Neural progenitor cell (in vitro differentiated cells): ENCODE results near the gene KLHL40. TPM values are rescaled to one million over a fixed set of nuclear protein-coding genes. Genes with fewer than 3 reads are reported as not detected.

ENCODE experiments used
- DNase-seq: peaks from one replicate; pipeline ENCODE4 v3.0.0-alpha.2; 2016; ENCODE audit warnings: low spot score
- H2AFZ ChIP-seq: fragments of 200-600 bp; sonication (generic); replicated peaks from 2 replicates; pipeline ENCODE4 v1.6.1; 2016; ENCODE audit warnings: antibody characterized with exemption
- H3F3A ChIP-seq: fragments of 200-600 bp; sonication (generic); 2 replicates; pipeline ENCODE4 v1.6.1; 2016; ENCODE audit warnings: antibody characterized with exemption, low read depth
- H3K27ac ChIP-seq: fragments of 200-600 bp; sonication (generic); 2 replicates; pipeline ENCODE4 v1.5.1; 2016; ENCODE audit warnings: mild to moderate bottlenecking
- H3K27me3 ChIP-seq: fragments of 200-600 bp; sonication (generic); 2 replicates; pipeline ENCODE4 v1.6.1; 2016; ENCODE audit warnings: mild to moderate bottlenecking, moderate library complexity
- H3K36me3 ChIP-seq: fragments of 200-600 bp; sonication (generic); 2 replicates; pipeline ENCODE4 v1.5.1; 2016
- H3K4me1 ChIP-seq: fragments of 200-600 bp; sonication (generic); 2 replicates; pipeline ENCODE4 v1.6.1; 2016; ENCODE audit warnings: mixed run types
- H3K4me2 ChIP-seq: fragments of 200-600 bp; sonication (generic); 2 replicates; pipeline ENCODE4 v1.6.1; 2016
- H3K4me3 ChIP-seq: fragments of 200-600 bp; sonication (generic); 2 replicates; pipeline ENCODE4 v1.5.1; 2016
- H3K79me2 ChIP-seq: fragments of 200-600 bp; sonication (generic); 2 replicates; pipeline ENCODE4 v1.6.1; 2016; ENCODE audit warnings: low read depth
- H3K9ac ChIP-seq: fragments of 200-600 bp; sonication (generic); 2 replicates; pipeline ENCODE4 v1.6.1; 2016
- H3K9me3 ChIP-seq: fragments of 200-600 bp; sonication (generic); 2 replicates; pipeline ENCODE4 v1.5.1; 2016; ENCODE audit warnings: low read depth
- H4K20me1 ChIP-seq: fragments of 200-600 bp; sonication (generic); 2 replicates; pipeline ENCODE4 v1.6.1; 2016; ENCODE audit warnings: low read depth
- H3K27ac Mint-ChIP-seq: 3 replicates; pipeline ENCODE4 v1.8.0; 2021; ENCODE audit warnings: mixed read lengths
- H3K27me3 Mint-ChIP-seq: 2 replicates; pipeline ENCODE4 v1.8.0; 2022; ENCODE audit warnings: low read depth, mild to moderate bottlenecking, inconsistent platforms, moderate library complexity, mixed read lengths; ENCODE audit not compliant: insufficient read depth
- H3K36me3 Mint-ChIP-seq: 3 replicates; pipeline ENCODE4 v1.8.0; 2021; ENCODE audit warnings: mixed read lengths
- H3K4me1 Mint-ChIP-seq: 3 replicates; pipeline ENCODE4 v1.8.0; 2021; ENCODE audit warnings: mixed read lengths
- H3K4me3 Mint-ChIP-seq: 3 replicates; pipeline ENCODE4 v1.8.0; 2021; ENCODE audit warnings: mild to moderate bottlenecking, moderate library complexity, mixed read lengths
- H3K9me3 Mint-ChIP-seq: 3 replicates; pipeline ENCODE4 v1.8.0; 2020; ENCODE audit warnings: mixed read lengths
- EZH2 ChIP-seq: fragments of 200-600 bp; sonication (generic); IDR thresholded peaks from 2 replicates; pipeline ENCODE4 v1.6.1; 2017; ENCODE audit warnings: antibody characterized with exemption, mild to moderate bottlenecking, moderate library complexity
- EZH2phosphoT487 ChIP-seq: fragments of 200-600 bp; sonication (generic); IDR thresholded peaks from 2 replicates; pipeline ENCODE4 v1.6.1; 2017; ENCODE audit warnings: antibody characterized with exemption
- total RNA-seq: library from RNA; depleted of rRNA; stranded (reverse); fragments of >200 nt; gene quantifications from 2 replicates; pipeline ENCODE4 v1.2.3, GENCODE V29; 2015; ENCODE audit warnings: low replicate concordance
- TF ChIP-seq, protein P1 (sequence below): fragments of 200-600 bp; sonication (generic); IDR thresholded peaks from 2 replicates; pipeline ENCODE4 v1.5.1; 2017; ENCODE audit warnings: antibody characterized with exemption, mild to moderate bottlenecking

KLHL40 gene
- total RNA-seq, 1 donor from 2014 or later = not detected

DNA sequence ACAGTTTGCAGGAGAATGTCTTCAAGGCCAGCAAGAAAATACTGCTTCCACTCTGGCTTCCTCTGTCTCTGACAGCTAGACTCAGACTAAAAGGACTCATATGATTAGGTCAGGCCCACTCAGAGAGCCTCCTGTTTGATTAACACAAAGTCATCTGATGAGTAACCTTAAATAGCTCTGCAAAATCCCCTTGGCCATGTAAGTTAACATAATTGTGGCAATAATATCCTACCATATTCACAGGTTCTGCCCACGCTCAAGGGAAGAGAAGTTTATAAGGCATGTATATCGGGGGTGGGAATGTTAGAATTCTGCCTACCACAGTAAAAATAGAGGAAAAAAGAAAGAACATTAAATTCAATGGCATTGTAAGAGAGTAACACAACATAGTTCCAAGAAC, 37.9 kb downstream of the KLHL40 start:
- H3K27me3 Mint-ChIP-seq = peaks cover 3% of the 10 kb centered on the region

GRCh38 chr3:42725454-42725853, 40.1 kb downstream of the KLHL40 start:
- no peaks in the 10 kb centered on the region for H3K27me3 ChIP-seq
- no peak overlapping the region for H3K4me2 ChIP-seq
- H3K27ac ChIP-seq = no peak overlapping the region
- H3K4me1 Mint-ChIP-seq = no peaks in the 10 kb centered on the region
- H3K4me1 ChIP-seq = no peaks in the 10 kb centered on the region
- no peaks in the 10 kb centered on the region for H3K27me3 Mint-ChIP-seq
- no peak overlapping the region for H3K9ac ChIP-seq
- H3K9me3 ChIP-seq = no peaks in the 10 kb centered on the region
- TF ChIP-seq, protein P1, sequence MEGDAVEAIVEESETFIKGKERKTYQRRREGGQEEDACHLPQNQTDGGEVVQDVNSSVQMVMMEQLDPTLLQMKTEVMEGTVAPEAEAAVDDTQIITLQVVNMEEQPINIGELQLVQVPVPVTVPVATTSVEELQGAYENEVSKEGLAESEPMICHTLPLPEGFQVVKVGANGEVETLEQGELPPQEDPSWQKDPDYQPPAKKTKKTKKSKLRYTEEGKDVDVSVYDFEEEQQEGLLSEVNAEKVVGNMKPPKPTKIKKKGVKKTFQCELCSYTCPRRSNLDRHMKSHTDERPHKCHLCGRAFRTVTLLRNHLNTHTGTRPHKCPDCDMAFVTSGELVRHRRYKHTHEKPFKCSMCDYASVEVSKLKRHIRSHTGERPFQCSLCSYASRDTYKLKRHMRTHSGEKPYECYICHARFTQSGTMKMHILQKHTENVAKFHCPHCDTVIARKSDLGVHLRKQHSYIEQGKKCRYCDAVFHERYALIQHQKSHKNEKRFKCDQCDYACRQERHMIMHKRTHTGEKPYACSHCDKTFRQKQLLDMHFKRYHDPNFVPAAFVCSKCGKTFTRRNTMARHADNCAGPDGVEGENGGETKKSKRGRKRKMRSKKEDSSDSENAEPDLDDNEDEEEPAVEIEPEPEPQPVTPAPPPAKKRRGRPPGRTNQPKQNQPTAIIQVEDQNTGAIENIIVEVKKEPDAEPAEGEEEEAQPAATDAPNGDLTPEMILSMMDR = no peak
- TF ChIP-seq EZH2 (no peak), EZH2phosphoT487 (no peak)
- no peaks in the 10 kb centered on the region for H3K9me3 Mint-ChIP-seq
- H3K4me3 ChIP-seq = no peak overlapping the region
- H3K79me2 ChIP-seq = no peaks in the 10 kb centered on the region
- H3K4me3 Mint-ChIP-seq = no peak overlapping the region
- H3F3A ChIP-seq = no peaks in the 10 kb centered on the region
- no peaks in the 10 kb centered on the region for H3K36me3 Mint-ChIP-seq
- H4K20me1 ChIP-seq = no peaks in the 10 kb centered on the region
- no peaks in the 10 kb centered on the region for H3K36me3 ChIP-seq
- DNase-seq = no peak
- no peak overlapping the region for H2AFZ ChIP-seq
- H3K27ac Mint-ChIP-seq = no peak overlapping the region

More for the DNA sequence above, 37.9 kb downstream of the KLHL40 start:
- DNase-seq = no peak
- Histone ChIP-seq H3K4me3 (no peak overlapping the region), H3K9me3 (no peaks in the 10 kb centered on the region), H3F3A (peaks cover 3% of the 10 kb centered on the region), H4K20me1 (no peaks in the 10 kb centered on the region), H3K9ac (no peak overlapping the region), H2AFZ (no peak overlapping the region), H3K4me1 (no peaks in the 10 kb centered on the region), H3K27me3 (no peaks in the 10 kb centered on the region), H3K27ac (no peak overlapping the region), H3K36me3 (no peaks in the 10 kb centered on the region), H3K4me2 (no peak overlapping the region), H3K79me2 (no peaks in the 10 kb centered on the region)
- H3K4me1 Mint-ChIP-seq = no peaks in the 10 kb centered on the region
- no peak overlapping the region for H3K4me3 Mint-ChIP-seq
- H3K27ac Mint-ChIP-seq = no peak overlapping the region
- no peaks in the 10 kb centered on the region for H3K9me3 Mint-ChIP-seq
- no peaks in the 10 kb centered on the region for H3K36me3 Mint-ChIP-seq
- no peak for TF ChIP-seq EZH2phosphoT487
- TF ChIP-seq, protein P1 = no peak
- no peak for TF ChIP-seq EZH2

- no peak overlapping the region for H3K4me3 Mint-ChIP-seq
Measured at GRCh38 chr3:42728056-42728455, 42.7 kb downstream of the KLHL40 start.

More at GRCh38 chr3:42728056-42728455, 42.7 kb downstream of the KLHL40 start:
- Histone ChIP-seq H3K4me3 (no peak overlapping the region), H3K79me2 (no peaks in the 10 kb centered on the region), H3K9me3 (no peaks in the 10 kb centered on the region), H3K36me3 (no peaks in the 10 kb centered on the region), H4K20me1 (no peaks in the 10 kb centered on the region), H3K27ac (no peak overlapping the region), H3K4me1 (peaks cover 10% of the 10 kb centered on the region), H3K27me3 (no peaks in the 10 kb centered on the region), H3K9ac (no peak overlapping the region), H3K4me2 (no peak overlapping the region), H2AFZ (no peak overlapping the region), H3F3A (no peaks in the 10 kb centered on the region)
- Mint-ChIP-seq H3K27ac (no peak overlapping the region), H3K9me3 (no peaks in the 10 kb centered on the region), H3K4me1 (peaks cover 11% of the 10 kb centered on the region), H3K36me3 (no peaks in the 10 kb centered on the region), H3K27me3 (peaks cover 4% of the 10 kb centered on the region)
- TF ChIP-seq, protein P1 = no peak
- TF ChIP-seq EZH2phosphoT487 = no peak
- no peak for DNase-seq
